ENCODE data around the gene C1orf116.

The C1orf116 gene

DNA sequence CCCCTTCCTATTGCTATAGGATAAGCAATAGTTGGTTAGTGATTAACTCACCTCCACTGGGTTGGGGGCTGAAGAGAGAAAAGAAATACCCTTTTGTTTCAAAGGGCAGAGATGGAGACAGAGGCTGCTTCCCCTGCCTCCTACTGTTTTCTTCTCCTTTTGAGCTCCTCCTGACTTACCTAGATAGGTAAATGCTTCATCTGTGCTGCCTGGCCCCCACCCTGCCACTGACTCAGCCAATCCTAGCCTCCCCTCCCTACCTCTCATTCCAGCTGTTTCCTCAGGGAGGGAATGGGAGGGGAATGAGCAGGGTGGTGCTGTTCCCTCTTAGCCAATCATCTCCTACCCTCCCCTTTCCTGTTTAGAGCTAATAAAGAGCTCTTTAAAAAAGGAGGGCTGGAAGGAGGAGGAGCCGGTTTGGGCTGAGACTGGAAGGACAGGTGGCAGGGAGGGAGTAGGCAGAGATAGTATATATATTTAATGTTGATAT, at the start of gene C1orf116:
TSS of gene C1orf116 (minus strand) at position 229 of the 490 bp plus-strand sequence. CDS start 5,158 bp downstream, outside the sequence.
- DNase-seq, result no peak

DNA sequence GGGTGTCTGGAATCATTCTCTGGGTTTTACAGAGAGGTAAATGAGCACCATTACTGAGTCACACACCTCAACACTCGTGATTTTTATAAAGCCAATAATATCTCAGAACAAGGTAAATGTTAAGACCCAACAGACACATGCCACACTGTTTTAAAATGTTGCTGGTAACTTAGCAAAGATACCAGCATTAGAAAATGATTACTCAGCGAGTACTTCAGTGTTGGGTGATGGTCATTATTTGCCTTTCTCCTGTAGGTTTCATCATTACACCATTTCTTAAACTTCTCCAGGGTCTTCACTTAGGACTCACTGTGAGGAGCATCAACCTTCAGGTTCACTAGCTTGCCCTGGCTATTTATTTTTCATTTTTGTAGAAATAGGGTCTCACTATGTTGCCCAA, 49.2 kb upstream of the C1orf116 start:
- no peak for DNase-seq

DNA sequence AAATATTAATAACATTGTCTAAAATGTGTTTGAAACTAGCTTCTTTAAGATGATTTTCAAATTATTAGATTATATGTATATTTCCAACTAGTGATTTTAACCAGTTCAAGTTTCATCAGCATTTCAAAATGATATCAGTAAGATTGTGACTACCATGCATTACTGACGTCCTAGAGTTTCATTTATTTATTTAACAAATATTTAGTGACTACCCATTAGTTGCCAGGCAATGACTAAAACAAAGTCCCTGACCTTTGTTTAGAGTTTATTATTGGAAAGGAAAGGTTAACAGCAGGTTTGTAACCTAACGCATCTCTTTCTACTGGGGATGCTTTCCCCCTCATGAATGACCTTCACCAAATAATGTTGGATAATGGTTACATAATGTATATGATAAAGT, 48.5 kb upstream of the C1orf116 start:
- no peak for DNase-seq

DNA sequence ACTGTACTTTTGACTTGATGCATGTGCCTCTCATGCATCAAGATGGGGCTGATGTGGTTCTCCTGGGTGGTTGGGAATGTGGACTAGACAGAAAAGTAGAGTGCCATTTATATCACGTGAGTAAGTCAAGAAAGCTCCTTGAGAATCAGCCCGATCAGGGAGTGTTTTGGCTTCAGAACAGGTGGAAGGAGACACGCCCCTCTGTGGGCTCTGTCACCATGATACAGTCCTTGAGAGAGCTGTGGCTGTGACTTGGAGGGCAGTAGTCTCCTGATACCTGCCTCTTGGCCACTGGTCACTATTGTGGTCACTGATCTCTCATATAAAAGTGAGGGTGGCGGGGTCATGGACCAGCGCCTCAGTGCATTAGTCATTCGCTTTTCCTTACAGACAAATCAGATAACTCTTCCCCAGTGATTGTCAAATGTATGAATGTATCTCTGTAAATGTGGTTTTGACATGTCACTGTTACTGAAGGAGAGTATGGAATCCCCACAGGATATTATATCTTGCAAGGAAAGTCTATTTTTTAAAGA, 47.2 kb upstream of the C1orf116 start:
- DNase-seq, result no peak

DNA sequence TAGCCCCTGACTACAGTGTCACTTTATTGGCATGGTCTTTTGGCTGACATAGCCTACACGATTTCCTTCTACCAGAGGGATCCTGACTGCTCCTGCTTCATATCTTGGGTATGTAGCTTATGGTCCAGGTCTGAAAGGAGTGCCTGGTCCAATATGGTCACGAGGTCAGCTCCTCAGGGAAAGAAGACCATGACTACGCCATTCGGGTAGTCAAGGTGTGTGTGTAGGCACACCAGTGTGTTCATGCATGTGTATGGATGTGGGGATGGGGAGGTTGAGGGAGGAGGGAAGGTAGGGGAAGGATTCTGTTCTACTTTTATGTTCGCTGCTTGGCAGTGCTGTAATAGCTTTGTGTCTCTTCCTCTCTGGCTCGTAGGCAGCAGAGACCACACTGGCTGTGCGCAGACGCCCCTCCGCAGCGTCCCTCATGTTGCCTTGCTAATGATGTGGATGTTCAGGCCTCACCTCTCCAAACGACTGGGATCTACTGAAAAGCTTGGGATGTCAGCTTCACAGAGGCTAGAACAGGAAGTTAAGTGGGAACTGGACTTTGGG, 46.1 kb upstream of the C1orf116 start:
- no peak for DNase-seq

DNA sequence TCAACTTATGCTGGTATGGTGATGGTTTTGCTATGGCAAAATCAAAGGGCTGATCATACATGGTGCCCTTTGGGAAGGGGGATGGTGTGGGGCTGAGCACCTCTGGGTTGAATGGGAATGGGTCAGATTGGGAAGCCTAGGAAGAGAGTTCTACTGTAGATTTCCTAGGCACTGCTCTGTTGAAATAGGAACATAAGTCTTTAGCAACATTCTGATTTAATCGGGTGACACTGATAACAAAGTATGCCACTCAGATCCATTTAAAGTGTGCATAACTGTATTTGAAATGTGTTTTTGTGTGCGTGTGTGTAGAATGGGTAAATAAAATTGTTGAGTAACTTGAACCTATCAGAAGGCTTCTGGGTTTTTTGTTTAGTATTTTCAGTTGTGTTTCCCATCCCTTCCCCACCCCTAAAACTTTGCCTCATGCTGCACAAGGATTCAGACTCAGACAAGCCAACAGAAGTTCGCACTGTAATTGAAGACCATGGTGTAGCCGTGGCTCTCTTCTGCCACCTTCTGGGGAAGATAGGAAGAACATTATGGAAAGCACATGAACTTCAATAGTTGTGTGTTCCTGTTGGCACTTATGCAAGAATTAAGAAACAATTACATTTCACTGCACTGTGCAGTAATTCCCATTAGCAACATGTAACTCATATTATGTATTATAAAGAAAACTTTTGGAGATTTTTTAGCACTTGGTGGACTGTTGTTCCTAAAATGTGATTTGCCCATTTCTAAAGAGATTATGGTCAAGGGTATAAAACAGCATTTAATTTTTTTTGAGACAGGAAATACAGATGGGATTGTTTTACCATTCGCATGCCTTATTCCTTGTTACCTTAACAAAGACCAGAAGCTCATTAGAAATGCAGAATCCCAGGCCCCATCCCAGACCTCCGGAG, 45.2 kb upstream of the C1orf116 start:
- DNase-seq, result peak; percentile 12 to 87 (median 47)

DNA sequence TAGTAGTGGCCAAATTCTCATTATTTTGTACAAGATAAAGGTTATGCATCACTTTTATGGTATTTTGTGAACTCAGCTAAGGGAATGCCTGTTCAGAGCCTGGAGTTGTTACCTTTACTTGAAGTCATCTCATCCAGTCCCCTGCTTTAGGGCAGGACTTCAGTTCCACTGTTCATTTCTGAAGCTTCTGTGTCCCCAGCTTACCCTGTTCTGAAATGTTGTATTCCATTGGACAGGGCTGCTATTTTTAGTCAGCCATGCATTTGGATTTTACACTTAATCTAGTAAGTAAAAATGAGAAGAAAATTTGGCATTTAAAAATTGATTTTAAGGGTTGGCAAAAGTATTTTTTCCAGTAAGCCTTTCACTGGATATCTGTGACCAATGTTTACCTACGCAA, 44.5 kb upstream of the C1orf116 start:
- no peak for DNase-seq

DNA sequence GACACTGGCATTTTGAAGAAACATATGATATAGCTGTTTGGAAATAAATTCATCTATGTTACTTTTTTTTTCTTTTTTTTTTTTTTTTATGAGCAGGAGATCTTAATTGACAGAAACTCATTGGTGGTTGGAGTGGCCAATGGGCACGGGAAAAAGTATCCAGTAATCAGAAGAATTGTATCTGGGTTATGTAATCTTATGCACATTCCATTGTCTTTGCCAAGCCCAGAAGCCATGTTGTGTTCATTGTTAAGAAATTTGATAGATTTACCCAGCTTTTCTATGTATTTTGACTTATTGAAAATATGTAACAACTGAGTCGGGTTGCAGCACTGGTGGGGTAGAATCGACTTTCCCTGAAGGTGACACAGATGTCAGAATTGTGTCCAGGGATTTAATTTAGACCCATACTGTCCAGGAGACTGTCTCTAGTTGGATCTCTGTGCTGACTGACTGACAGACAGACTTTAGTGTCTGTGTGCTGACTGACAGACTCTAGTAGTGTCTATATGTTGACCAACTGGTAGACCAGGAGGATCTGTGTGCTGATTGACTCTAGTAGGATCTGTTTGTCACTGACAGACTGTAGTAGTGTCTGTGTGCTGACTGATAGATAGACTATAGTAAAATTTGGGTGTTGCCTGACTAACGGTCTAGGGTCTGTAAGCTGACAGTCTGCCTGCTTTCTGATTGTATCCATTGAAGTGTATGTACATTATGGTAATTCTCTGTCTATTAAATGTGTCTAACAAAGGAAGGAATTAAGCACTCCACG, 43.8 kb upstream of the C1orf116 start:
- DNase-seq, result no peak

DNA sequence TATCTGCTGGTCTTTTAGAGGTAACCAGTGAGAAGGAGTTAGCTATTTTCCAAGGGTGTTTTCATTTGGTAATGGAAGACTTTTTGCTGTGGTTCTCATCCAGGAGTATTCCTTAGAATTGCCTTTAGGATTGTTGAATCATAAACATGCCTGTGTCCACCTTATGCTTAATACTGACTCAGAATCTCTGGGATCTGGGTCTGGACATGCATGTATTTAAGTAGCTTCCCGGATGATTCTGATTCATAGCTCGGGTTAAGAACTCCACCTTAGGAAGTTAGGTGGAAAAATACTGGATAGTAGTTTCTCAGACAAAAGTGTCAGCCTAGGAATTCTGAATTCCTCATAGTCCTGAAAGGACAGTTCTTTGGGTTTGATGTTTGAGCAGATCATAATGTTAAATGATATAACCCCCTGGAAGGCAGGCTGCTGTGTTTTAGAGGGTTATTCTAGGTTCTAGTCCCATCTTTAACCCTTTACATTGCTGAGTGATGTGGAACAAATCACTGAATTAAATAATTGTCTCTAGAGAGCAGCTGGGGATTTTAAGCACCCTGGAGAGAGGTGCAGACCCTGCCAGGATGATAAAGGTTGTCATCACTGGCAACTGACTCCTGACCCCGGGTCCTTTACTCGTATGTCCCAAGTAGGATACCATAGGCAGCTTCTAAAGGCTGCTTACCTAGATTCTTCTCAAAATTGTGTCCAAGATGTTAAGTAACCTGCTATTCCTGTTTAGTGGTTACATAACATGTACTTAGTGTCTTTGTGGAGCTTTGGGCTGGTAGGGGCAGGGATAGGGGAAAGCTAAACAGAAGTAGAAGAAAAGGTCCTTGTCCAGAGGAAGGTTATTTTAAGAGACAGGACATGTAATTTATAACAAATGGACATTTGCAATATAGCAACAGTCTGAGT, 41.6 kb upstream of the C1orf116 start:
- no peak for DNase-seq

DNA sequence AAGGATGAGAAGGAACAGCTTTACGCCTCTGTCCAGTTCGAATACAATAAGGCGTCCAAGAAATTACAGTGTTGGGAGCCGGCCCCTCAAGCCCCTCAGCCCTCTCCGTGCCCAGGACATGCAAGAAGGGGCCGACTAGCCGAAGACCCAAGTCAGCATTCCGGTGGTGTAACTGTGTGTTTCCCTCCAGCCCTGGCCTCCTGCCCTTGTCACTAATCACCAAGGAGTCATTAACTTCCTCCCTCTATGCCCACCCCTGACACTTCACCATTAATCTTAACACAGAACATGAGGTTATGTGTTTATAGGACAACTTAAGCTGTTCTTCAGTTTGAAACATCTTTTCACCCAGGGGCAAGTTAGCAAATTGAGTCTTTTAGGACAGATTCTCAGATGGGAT, 39.7 kb upstream of the C1orf116 start:
- no peak for DNase-seq

DNA sequence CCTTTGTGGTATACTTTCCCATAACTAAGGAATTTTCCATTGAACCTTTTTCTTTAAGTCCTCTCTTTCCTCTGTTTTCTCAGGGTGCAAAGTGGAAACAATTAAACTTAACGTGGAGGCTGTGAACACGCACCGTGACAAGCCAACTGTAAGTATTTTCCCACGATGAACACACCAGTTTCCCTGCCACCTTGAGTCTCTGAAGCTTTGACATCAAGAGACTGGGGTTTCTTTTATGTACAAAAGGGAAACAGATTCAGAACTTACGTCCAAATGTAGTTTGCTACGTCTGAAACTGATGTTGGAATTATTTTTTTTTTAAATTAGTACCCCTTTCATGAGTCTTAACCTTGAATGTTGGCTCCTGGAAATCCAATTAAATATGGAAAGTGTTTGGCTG, 38.9 kb upstream of the C1orf116 start:
- peak in 5 of 6 experiments; percentile 7 to 68 (median 51) for DNase-seq

DNA sequence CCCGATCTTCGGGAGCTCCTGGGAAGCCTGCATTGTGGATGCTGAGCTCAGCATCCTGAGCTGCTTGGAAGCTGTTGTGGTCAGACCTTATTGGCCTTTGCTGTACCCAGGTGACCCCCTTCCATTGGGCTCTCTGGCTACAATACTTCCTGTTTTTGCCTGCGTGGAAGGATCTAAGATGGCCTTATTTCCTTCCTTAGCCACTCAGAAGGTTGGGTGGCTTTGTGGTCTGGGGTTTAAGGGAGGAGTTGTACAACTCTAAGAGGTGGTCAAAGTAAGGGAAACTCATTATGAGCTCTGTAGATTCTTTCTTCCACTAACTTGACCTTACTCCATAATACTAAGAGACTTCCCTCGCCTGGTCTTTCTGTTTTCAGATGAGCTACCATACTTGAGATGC, 38.3 kb upstream of the C1orf116 start:
- peak in 1 of 6 experiments; percentile 6 for DNase-seq

DNA sequence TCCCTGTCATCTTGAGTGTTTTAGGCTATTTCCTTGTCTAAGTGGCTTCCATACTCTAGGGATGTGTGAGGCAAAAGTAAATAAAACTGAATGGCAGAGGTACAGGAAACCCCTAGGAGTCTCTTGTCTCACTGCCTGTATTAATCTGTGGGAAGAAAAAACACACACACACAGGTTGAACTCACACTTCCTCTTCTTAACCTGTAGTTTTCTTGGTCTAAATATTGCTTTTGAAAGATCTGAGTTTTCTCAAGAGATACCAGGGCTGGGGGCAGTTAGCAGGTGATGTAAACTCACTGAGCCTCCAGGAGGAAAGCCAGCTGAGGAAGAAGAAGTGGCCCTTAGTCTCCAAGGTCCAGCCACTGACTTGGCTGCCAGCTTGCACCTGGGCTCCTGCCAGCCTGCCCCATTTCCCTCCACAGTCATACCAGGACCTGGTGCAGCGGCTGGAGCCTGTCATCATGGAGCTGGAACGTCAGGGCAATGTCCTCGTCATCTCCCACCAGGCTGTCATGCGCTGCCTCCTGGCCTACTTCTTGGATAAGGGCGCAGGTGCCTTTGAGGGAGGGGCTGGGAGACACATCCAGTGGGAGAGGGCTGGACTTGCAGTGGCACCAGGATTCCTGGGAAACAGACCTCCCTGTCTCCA, 37.4 kb upstream of the C1orf116 start:
- DNase-seq, result peak in 1 of 6 experiments; percentile 2

DNA sequence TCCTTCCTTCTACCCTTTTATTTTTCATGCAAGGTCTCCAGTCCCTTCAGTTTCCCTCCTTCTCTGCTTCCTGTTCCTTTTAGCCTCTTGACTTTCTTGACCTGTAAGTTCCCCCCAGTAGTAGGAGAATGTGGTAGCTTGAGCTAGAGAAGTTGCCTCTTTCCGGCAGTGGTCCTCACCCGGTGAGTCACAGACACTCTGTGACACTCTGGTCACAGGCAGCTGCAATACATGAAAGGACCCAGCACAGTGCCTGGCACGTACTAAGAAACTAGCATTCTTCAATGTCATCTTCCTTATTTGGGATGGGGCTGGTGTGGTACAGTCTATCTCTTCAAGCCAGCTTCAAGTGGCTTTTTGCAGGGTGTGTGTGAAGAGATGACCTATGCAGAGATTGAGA, 36.5 kb upstream of the C1orf116 start:
- no peak for DNase-seq

DNA sequence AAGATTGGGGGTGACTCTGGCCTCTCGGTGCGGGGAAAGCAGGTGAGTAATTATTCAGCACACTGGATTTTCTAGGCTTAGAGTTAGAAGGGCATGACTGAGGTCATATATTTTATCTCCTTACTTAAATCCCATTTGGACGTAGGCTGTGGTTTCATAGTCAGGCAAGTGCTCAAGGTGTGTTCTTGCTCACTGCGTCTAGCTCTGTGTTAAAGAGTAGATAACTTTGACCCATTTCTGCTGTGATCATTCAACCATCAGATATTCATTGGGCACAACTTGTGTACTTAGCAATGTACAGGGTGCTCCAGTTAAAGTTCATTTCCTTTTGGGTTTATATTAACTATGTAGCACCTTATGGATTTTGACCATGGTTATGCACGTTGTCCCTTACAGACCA, 35.1 kb upstream of the C1orf116 start:
- DNase-seq, result no peak

DNA sequence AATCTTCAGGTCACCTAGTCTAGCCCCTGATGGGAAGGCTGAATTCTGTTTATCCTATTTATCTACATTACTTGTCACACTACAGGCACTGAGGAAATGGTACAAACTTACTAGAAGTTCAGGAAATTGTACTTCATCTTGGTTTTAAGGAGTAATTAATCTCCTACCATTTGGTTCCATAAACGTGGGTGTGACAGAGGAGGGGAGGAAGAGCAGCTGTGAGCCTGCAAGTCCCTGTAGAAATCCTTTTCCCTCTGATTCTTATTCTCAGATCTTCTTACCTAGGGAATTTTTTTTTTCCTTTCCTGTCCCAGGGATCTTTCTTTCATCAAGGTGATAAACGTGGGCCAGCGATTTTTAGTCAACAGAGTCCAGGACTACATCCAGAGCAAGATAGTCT, 34.6 kb upstream of the C1orf116 start:
- DNase-seq, result no peak

DNA sequence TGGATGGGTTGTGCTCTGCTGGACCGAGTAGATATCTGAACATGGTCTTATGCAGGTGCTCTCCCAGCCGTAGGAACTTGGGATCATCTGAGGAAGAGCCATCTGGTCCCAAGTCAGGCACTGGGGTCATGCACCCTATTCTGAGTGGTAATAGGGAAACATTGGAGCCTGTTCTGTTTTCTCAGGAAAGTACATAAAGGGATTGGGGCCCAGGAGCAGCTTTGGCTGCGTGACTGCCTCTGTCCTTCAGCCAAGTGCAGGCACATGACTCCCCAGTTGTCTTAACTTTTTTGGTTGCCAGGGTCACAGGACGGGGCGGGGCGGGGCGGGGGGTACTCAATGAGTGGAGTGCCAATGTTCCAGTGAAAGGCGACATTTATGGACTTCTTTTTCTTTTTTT, 32.0 kb upstream of the C1orf116 start:
- no peak for DNase-seq

DNA sequence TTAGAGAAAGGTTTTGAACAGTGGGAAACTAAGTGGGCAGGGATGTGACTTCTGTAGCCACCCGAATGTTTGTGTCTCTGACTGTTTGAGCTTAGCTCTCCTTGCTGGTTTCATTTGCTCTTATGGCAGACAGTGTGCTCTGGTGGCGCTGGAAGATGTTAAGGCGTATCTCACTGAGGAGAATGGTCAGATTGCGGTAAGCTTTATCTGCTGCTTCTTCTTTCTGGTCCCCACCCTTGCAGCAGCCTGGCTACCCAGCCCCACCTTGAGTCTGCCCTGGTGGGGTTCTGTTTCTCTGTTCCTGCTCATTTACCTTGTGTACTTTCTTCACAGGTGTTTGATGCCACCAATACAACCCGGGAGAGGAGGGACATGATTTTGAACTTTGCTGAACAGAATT, 30.5 kb upstream of the C1orf116 start:
- DNase-seq, result no peak

DNA sequence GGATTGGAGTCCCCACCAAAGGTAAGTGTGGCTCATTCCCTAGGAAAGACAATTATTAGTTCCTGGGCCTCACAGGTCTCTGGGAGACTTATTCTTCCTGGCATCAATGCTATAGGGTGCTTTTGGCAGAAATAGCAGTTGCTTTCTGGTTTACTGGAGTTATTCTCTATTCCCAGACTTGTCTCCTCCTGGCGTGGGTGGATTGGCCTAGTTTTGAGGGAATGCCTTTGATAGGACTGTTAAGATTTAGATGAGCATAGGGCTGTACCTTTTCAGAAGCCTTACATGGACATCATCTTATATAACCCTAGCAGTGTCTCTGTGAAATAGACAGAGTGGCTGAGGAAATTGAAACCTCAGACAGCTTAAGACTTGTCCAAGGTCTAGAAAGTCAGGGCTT, 29.5 kb upstream of the C1orf116 start:
- DNase-seq, result no peak

DNA sequence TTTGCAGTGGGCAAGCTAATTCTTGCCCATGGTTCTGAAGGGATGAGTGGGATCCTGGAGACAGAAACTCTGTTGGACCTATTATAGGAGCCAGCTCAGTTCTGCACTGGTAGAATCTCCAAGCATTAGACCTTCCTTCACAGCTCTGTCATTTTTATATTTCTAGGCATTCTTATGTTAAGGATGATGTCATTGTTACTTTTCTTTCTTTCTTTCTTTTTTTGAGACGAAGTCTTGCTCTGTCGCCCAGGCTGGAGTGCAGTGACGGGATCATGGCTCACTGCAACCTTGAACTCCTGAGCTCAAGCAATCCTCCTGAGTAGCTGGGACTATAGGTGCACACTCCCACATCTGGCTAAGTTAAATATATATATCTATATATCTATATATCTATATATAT, 28.0 kb upstream of the C1orf116 start:
- no peak for DNase-seq

DNA sequence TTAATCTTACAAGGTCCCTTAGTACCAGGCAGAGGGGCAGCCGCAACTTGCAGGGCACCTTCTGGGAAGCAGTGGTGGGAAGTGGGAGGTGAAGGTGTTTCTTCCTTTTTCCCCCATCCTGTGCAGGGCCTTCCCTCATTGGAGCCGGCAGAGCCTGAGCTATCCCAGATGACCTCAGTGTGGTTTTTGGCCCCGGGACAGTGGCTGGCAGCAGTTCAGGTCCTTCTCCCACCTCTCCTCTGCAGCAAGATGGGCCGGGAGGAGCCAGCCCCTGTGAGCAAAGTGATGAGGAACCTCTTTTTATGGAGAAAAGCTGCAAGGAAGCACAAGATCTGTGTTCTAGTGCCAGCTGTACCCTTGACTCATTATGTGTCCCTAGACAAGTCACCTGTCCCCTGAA, 27.3 kb upstream of the C1orf116 start:
- no peak for DNase-seq

Measured in stimulated activated naive CD4-positive, alpha-beta T cell (primary cell).